Effector memory CD4-positive, alpha-beta T cell (primary cell): Measurements from ENCODE around the gene CCDC188.

Source experiments
- DNase-seq, 3 donors: peaks; one replicate each; pipeline ENCODE4 v3.0.0-alpha.2; 2020
- H3K27ac ChIP-seq: 2 replicates; pipeline ENCODE4 v1.7.0; 2013; ENCODE audit warnings: mild to moderate bottlenecking, low read length, moderate library complexity; ENCODE audit not compliant: insufficient read depth, poor library complexity, severe bottlenecking
- H3K27me3 ChIP-seq: replicated peaks from 2 replicates; pipeline ENCODE4 v1.7.0; 2013; ENCODE audit warnings: mild to moderate bottlenecking, low read length; ENCODE audit not compliant: insufficient read depth, control insufficient read depth, poor library complexity, severe bottlenecking
- H3K36me3 ChIP-seq: 2 replicates; pipeline ENCODE4 v1.7.0; 2013; ENCODE audit warnings: mild to moderate bottlenecking, low read length, moderate library complexity; ENCODE audit not compliant: control insufficient read depth, insufficient read depth
- H3K4me1 ChIP-seq: 2 replicates; pipeline ENCODE4 v1.7.0; 2013; ENCODE audit warnings: low read length, mild to moderate bottlenecking; ENCODE audit not compliant: control insufficient read depth, insufficient read depth, poor library complexity, severe bottlenecking
- H3K4me3 ChIP-seq: 2 replicates; pipeline ENCODE4 v1.7.0; 2013; ENCODE audit warnings: low read length, low read depth, mild to moderate bottlenecking; ENCODE audit not compliant: insufficient read depth, poor library complexity, severe bottlenecking
- H3K9me3 ChIP-seq: 2 replicates; pipeline ENCODE4 v1.7.0; 2013; ENCODE audit warnings: mild to moderate bottlenecking, low read length, moderate library complexity; ENCODE audit not compliant: control insufficient read depth

CCDC188 gene

DNA sequence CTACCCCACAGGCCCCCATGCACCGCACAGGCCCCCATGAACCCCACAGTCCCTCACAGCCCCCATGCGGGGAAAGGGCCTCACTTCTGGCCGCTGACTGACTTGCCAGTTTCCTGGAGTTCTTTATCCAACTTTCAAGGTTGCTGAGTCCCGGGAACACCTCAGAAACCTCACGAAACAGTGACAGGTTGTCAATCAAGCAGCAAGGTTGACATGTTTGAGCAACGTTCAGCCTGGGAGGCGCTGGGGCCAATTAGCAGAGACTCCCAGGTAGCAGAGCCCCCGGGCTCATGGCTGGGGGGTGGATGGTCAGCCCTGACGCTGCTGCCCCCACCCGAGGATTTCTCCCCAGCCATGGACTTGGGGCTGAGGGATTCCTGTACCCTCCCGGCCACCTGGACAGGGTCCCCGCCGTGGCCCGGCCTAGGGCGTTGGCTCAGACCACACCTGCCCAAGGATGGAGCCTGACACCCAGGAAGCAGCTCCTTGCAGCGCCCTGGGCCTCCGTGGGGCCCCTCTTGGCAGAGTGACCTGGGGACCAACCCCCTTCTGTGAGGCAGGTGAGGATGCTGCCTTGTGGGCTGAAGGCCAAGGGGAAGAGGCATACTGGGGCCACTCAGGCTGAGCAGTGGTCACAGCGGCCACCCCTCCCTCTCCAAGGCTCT is 33.8 kb upstream of the CCDC188 start:
- DNase-seq: no peak
- Histone ChIP-seq H3K36me3 (no peaks in the 10 kb centered on the region), H3K4me1 (no peaks in the 10 kb centered on the region), H3K27ac (no peak overlapping the region), H3K27me3 (no peaks in the 10 kb centered on the region), H3K9me3 (no peaks in the 10 kb centered on the region), H3K4me3 (no peak overlapping the region)

DNA sequence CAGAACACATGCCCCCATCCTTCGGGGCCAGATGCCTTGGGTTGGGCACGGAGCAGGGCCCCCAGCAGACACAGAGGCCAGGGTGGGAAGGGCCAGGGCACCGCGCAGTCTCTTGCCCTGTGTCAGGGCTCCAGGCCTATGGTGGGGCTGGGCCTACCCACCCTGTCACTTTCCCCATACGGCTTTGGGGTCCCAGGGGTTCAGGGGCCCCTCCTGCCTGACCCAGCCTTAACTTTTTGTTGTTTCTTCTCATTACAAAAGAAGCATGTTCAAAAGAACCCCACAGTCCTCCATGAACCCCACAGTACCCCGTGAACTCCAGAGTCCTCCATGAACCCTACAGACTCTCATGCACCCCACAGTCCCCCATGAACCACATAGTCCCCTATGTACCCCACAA is 33.0 kb upstream of the CCDC188 start:
- H3K27me3 ChIP-seq: no peaks in the 10 kb centered on the region
- H3K27ac ChIP-seq: no peak overlapping the region
- H3K36me3 ChIP-seq: no peaks in the 10 kb centered on the region
- no peaks in the 10 kb centered on the region for H3K4me1 ChIP-seq
- no peak for DNase-seq
- H3K9me3 ChIP-seq: no peaks in the 10 kb centered on the region
- no peak overlapping the region for H3K4me3 ChIP-seq

DNA sequence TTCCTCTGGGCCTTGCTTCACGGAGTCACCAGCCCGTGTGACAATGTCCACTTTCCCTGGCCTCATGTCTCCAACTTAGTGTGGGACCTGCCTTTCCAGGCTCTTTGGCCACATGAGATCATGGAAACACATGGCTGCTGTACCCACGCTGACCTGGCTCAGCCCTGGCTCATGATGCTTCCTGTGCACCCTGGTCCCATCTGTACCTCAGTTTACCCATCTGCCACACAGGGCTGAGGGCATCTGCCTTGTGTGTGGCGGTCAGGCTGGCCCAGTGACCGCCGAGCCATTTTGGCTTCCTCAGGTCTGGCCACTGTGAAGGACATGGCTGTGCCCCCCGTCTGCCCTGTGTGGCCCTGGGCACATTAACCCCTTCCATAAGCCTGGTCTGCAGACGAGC is 32.2 kb upstream of the CCDC188 start:
- H3K27me3 ChIP-seq: no peaks in the 10 kb centered on the region
- no peaks in the 10 kb centered on the region for H3K4me1 ChIP-seq
- no peaks in the 10 kb centered on the region for H3K9me3 ChIP-seq
- DNase-seq: no peak
- no peak overlapping the region for H3K27ac ChIP-seq
- no peaks in the 10 kb centered on the region for H3K36me3 ChIP-seq
- no peak overlapping the region for H3K4me3 ChIP-seq

DNA sequence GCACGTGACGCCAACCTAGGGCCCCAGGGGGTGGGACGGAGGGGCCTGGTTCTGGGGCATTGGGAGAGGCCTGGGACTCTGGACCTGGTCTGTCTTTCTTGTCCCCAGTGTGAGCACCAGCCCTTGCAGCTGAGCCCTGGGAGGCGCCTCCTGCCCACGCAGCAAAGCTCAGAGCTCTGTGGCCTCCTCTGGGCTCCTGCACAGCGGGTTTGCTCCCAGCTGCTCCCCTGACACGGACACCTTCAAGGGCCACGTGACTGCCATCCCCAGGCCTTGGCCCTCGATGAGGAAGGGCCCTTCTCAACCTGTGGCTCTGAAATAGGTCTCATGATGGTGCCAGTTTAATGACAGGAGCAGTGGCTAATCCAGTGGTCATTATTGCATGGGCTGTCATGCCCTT is 31.5 kb upstream of the CCDC188 start:
- no peaks in the 10 kb centered on the region for H3K9me3 ChIP-seq
- no peak overlapping the region for H3K27ac ChIP-seq
- H3K4me3 ChIP-seq: no peak overlapping the region
- no peaks in the 10 kb centered on the region for H3K36me3 ChIP-seq
- H3K27me3 ChIP-seq: no peaks in the 10 kb centered on the region
- no peaks in the 10 kb centered on the region for H3K4me1 ChIP-seq
- no peak for DNase-seq

DNA sequence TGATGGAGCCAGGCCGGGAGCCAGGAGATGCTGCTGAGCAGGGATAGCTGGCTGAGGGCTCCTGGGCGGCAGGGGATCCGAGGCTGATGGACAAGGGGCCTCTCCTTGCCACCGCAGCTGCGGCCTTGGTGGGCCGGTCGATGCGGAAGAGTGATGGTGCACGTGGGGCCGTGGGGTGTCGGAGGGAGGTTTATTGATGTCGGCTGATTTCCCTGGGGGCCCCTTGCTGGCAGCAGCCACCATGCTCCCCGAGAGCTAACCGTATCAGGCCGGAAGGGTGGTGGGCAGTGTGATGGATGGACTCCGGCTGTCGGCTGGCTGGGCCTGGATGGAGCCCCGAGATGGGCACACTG is 31.0 kb upstream of the CCDC188 start:
- no peak for DNase-seq
- H3K4me1 ChIP-seq: no peaks in the 10 kb centered on the region
- no peaks in the 10 kb centered on the region for H3K27me3 ChIP-seq
- H3K36me3 ChIP-seq: no peaks in the 10 kb centered on the region
- H3K9me3 ChIP-seq: no peaks in the 10 kb centered on the region
- no peak overlapping the region for H3K27ac ChIP-seq
- no peak overlapping the region for H3K4me3 ChIP-seq

DNA sequence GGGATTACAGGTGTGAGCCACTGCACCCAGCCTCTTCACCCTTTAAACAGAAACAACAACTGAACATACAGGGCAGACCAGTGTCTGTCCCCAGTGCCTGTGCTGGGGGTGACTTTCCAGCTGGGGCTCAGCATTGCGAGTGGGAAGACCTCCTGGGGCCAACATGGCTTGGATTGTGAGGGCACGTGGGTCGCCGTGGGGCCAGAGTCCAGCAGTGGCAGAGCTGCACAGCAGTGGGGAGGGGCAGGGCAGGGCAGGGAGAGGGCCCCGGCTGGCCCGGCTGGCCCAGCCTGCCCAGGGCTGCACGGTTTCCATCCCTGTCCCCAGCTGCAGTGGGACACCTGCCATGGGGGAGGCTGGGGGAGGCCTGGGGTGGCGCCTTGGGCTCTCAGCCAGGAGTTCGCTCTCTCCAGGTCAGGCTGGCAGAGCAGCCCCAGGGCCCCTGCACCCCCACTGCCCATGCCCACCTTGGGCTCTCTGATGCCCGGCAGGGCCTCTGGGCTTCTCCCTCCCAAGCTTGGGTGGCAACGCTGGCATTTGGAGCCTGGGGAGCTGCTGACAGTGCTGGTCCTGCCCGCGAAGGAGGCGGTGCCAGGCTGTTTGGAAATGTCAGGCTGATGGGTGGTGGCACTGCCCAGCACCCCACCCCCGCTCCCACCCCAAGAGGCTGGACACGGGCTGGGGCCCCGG is 30.5 kb upstream of the CCDC188 start:
- no peaks in the 10 kb centered on the region for H3K9me3 ChIP-seq
- no peaks in the 10 kb centered on the region for H3K36me3 ChIP-seq
- no peaks in the 10 kb centered on the region for H3K27me3 ChIP-seq
- H3K4me1 ChIP-seq: no peaks in the 10 kb centered on the region
- no peak overlapping the region for H3K4me3 ChIP-seq
- no peak for DNase-seq
- H3K27ac ChIP-seq: no peak overlapping the region

DNA sequence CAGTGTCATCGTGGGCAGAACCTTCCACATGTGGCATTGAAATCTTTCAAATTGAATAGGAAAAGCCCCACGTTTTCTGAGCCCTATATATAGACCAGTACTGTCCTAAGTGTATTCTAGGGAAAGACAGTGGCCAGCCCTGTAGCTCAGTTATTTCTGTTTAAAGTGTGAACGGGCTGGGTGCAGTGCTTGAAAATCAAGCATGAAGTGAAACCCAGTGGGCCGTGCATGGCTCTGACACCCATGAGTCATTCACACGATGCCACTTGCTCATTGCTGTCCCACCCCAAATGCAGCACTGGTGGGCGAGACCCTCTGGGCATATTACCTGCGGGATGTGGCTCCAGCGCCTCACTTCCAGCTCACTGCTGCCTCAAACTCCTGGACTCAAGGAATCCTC is 29.8 kb upstream of the CCDC188 start:
- H3K4me1 ChIP-seq: no peaks in the 10 kb centered on the region
- no peaks in the 10 kb centered on the region for H3K36me3 ChIP-seq
- no peak for DNase-seq
- no peaks in the 10 kb centered on the region for H3K9me3 ChIP-seq
- no peaks in the 10 kb centered on the region for H3K27me3 ChIP-seq
- H3K4me3 ChIP-seq: no peak overlapping the region
- H3K27ac ChIP-seq: no peak overlapping the region

DNA sequence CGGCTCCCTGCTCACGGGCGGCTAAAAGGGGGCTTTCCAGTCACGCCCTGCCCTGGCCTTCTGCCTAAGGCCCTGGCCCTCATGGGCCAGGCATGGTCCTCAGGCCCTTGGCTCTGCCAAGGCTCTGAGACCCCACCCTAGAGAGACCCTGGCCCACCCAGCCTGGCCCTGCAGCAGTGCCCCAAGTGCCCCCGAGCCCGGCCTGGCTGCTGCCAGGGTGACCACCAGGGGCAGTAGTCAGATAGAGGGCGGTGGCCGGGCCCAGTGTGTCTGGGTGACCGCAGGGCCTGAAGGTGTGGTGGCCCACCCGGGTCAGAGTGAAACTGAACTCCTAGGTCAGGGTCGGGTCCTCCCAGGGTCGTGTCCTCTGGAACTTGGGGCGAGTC is 29.4 kb upstream of the CCDC188 start:
- H3K27ac ChIP-seq: no peak overlapping the region
- H3K36me3 ChIP-seq: no peaks in the 10 kb centered on the region

DNA sequence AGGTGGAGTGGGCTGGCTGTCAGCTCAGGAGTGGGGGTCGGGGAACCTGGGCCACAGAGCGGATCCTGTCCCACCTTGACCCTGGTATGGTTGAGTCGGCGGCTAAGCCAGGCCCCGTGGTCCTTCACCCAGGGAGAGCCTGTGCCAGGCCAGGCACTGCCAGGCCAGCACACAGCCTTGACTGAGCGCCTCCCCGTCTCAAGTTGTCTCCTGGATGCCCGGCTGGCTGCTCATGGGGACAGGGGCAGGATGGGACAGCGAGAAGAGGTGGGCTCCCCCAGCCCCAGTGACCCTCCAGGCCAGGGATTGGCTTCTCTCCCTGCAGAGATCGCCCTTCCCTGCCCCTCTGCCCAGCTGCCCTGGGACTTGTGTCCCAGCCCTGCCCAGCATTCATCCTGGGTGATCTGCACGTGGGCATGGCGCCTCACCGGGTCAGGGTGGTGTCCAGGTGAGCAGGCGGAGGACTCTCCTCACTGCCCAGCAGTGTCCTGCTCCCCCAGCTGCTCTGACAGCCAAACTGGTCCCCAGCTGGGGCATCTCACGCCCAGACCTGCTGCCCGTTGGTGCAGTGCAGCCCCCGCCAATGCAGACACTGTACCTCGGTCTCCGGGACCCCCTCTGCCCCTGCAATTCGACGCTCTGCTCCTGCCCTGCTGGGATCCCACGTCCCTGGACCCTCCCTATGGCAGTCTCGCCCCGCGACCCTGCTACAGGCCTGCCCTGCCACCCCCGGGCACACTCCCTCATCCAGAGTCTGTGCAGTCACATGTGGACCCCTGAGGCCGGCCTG is 28.8 kb upstream of the CCDC188 start:
- Histone ChIP-seq H3K9me3 (no peaks in the 10 kb centered on the region), H3K36me3 (no peaks in the 10 kb centered on the region), H3K4me1 (no peaks in the 10 kb centered on the region), H3K4me3 (no peak overlapping the region), H3K27me3 (no peaks in the 10 kb centered on the region), H3K27ac (no peak overlapping the region)
- DNase-seq: no peak

More for the DNA sequence above, 29.4 kb upstream of the CCDC188 start:
- no peak overlapping the region for H3K4me3 ChIP-seq
- DNase-seq: no peak
- no peaks in the 10 kb centered on the region for H3K4me1 ChIP-seq
- H3K27me3 ChIP-seq: no peaks in the 10 kb centered on the region
- H3K9me3 ChIP-seq: no peaks in the 10 kb centered on the region

DNA sequence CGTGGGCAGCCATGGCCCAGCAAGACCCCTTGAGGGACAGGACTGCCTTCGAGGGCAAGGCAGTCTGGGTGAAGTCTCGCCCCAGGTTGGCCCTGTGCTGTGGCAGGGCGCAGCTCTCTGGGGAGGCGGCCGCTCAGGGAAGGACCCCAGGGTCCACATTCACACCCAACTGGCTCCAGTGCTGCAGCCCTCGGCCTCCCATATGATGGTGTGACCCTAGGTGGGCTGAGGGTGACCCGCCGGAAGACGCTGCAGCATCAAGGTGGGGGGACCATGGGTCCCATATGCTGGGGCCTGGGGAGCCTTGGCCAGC is 28.0 kb upstream of the CCDC188 start:
- H3K4me3 ChIP-seq: no peak overlapping the region
- no peaks in the 10 kb centered on the region for H3K36me3 ChIP-seq
- H3K27ac ChIP-seq: no peak overlapping the region
- no peaks in the 10 kb centered on the region for H3K4me1 ChIP-seq
- no peaks in the 10 kb centered on the region for H3K27me3 ChIP-seq
- no peak for DNase-seq
- H3K9me3 ChIP-seq: no peaks in the 10 kb centered on the region
